Measurements from ENCODE around the gene PRRG2. TPM values are rescaled to one million over a fixed set of nuclear protein-coding genes. Genes with fewer than 3 reads are reported as not detected.

PRRG2 gene
- total RNA-seq, 1 donor from 2014 or later = not detected

- no peaks in the 10 kb centered on the region for H3K9me3 ChIP-seq
- peaks cover 9 to 15% of the 10 kb centered on the region in 2 donors for H3K36me3 ChIP-seq
- H3K27me3 ChIP-seq = no peaks in the 10 kb centered on the region
- H3K4me1 ChIP-seq = no peaks in the 10 kb centered on the region
- intact Hi-C loops (cut with DNase I) = loop anchor here (1.0 to 5.0 kb wide), 3 partner anchors 44 to 155 kb away; partner anchors contain the start of gene FLT3LG
- DNase-seq (ENCODE audit: low spot score in 2 of 2) = peak in 1 of 2 donors; percentile 86
- H3K4me3 ChIP-seq = no peak overlapping the region
- TF ChIP-seq CTCF (IDR thresholded peaks at IDR 0.05) = peak; percentile 80 to 90 (median 84)
- H3K27ac ChIP-seq = no peak overlapping the region
Observed at GRCh38 chr19:49546825-49547565, 34.1 kb upstream of the PRRG2 start.

GRCh38 chr19:49549045-49549444 is 32.1 kb upstream of the PRRG2 start:
- no peaks in the 10 kb centered on the region for H3K9me3 ChIP-seq
- H3K27ac ChIP-seq = no peak overlapping the region
- intact Hi-C loops (cut with DNase I) = loop anchor here (5.0 kb wide), 1 partner anchor 157 kb away; no protein-coding TSS in a partner anchor
- H3K4me1 ChIP-seq = no peaks in the 10 kb centered on the region
- no peaks in the 10 kb centered on the region for H3K27me3 ChIP-seq
- H3K4me3 ChIP-seq = no peak overlapping the region
- no peak for DNase-seq (ENCODE audit: low spot score in 2 of 2)
- peaks cover 0 to 3% of the 10 kb centered on the region in 2 donors for H3K36me3 ChIP-seq
- no peak for TF ChIP-seq CTCF (IDR thresholded peaks at IDR 0.05)

GRCh38 chr19:49551531-49551930 is 29.6 kb upstream of the PRRG2 start:
- H3K4me1 ChIP-seq = no peaks in the 10 kb centered on the region
- no peak for TF ChIP-seq CTCF (IDR thresholded peaks at IDR 0.05)
- H3K27ac ChIP-seq = no peak overlapping the region
- H3K27me3 ChIP-seq = no peaks in the 10 kb centered on the region
- H3K9me3 ChIP-seq = no peaks in the 10 kb centered on the region
- H3K4me3 ChIP-seq = no peak overlapping the region
- H3K36me3 ChIP-seq = peaks cover 12 to 18% of the 10 kb centered on the region in 2 donors
- no peak for DNase-seq (ENCODE audit: low spot score in 2 of 2)
- intact Hi-C loops (cut with DNase I) = no loop called here

- peaks cover 25 to 30% of the 10 kb centered on the region in 2 donors for H3K36me3 ChIP-seq
- no peaks in the 10 kb centered on the region for H3K4me1 ChIP-seq
- no peaks in the 10 kb centered on the region for H3K27me3 ChIP-seq
- DNase-seq (ENCODE audit: low spot score in 2 of 2) = no peak
- intact Hi-C loops (cut with DNase I) = no loop called here
- H3K9me3 ChIP-seq = no peaks in the 10 kb centered on the region
- no peak overlapping the region for H3K27ac ChIP-seq
- H3K4me3 ChIP-seq = no peak overlapping the region
- no peak for TF ChIP-seq CTCF (IDR thresholded peaks at IDR 0.05)
Observed at GRCh38 chr19:49552749-49553148, 28.4 kb upstream of the PRRG2 start.

- H3K27ac ChIP-seq = no peak overlapping the region
- no peak for TF ChIP-seq CTCF (IDR thresholded peaks at IDR 0.05)
- H3K36me3 ChIP-seq = peaks cover 34 to 38% of the 10 kb centered on the region in 2 donors
- H3K4me3 ChIP-seq = no peak overlapping the region
- H3K4me1 ChIP-seq = no peaks in the 10 kb centered on the region
- no peaks in the 10 kb centered on the region for H3K27me3 ChIP-seq
- DNase-seq (ENCODE audit: low spot score in 2 of 2) = no peak
- intact Hi-C loops (cut with DNase I) = no loop called here
- H3K9me3 ChIP-seq = no peaks in the 10 kb centered on the region
Observed at GRCh38 chr19:49553451-49554271, 27.5 kb upstream of the PRRG2 start.
